Measurements from ENCODE around the gene PERM1.
"Not testable (repeated sequence)": the region's sequence is repeated elsewhere in the genome, so short reads cannot be mapped to it uniquely, and the experiment has no call there.

PERM1 gene

GRCh38 chr1:978069-978834 is 3.6 kb downstream of the PERM1 start:
- DNase-seq (ENCODE audit: low read depth) = no peak

DNA sequence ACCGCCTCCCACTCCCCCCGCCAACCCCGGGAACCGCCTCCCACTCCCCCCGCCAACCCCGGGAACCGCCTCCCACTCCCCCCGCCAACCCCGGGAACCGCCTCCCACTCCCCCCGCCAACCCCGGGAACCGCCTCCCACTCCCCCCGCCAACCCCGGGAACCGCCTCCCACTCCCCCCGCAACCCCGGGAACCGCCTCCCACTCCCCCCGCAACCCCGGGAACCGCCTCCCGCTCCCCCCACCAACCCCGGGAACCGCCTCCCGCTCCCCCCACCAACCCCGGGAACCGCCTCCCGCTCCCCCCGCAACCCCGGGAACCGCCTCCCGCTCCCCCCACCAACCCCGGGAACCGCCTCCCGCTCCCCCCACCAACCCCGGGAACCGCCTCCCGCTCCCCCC is 5.1 kb downstream of the PERM1 start:
- not testable (repeated sequence) for DNase-seq (ENCODE audit: low read depth)

- no peak for DNase-seq (ENCODE audit: low read depth)
These were observed 5.8 kb downstream of the PERM1 start for GRCh38 chr1:975896-976683.

GRCh38 chr1:975365-975764 is 6.5 kb downstream of the PERM1 start:
- no peak for DNase-seq (ENCODE audit: low read depth)

DNA sequence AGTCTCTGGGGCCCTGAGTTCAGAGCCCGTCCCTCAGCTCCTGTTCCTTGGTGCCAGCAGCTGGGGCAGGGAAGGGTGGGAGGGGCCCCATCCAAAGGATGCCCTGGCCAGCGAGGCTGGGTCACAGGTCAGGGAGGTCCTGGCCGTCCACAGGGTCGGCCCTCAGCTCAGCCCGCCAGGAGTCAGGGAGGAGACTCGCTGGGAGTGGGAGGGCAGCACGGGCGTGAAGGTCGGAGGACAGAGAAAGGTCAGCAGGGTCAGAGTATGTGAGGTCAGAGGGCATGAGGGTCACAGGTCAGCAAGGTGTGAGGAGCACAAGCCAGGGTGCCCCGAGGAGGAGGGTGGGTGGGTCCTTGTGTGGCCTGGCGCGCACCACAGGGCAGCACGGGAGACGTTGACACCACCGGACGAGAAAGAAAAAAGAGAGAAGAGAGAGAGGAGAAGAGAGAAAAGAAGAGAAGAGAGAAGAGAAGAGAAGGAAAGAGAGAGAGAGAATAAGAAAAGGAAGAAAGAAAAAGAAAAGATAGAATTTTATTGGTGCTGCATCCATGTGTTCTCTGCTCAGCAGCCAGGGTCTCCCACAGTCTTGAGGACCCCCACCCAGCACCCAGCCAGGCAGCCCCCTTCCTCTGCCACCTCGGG is 7.1 kb downstream of the PERM1 start:
- DNase-seq (ENCODE audit: low read depth) = no peak

DNA sequence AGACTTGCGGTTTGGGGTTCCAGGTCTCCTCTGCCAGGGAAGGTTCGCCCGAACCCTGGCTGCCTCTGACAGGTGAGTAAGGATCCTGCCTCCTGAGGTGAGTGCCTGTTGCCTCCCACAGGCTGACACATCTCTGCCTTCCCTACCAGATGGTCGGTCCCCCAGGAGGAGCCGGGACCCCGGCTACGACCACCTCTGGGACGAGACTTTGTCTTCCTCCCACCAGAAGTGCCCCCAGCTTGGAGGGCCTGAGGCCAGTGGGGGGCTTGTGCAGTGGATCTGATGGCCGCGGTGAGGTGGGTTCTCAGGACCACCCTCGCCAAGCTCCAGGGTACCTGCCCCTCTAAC is 7.6 kb downstream of the PERM1 start:
- no peak for DNase-seq (ENCODE audit: low read depth)

DNA sequence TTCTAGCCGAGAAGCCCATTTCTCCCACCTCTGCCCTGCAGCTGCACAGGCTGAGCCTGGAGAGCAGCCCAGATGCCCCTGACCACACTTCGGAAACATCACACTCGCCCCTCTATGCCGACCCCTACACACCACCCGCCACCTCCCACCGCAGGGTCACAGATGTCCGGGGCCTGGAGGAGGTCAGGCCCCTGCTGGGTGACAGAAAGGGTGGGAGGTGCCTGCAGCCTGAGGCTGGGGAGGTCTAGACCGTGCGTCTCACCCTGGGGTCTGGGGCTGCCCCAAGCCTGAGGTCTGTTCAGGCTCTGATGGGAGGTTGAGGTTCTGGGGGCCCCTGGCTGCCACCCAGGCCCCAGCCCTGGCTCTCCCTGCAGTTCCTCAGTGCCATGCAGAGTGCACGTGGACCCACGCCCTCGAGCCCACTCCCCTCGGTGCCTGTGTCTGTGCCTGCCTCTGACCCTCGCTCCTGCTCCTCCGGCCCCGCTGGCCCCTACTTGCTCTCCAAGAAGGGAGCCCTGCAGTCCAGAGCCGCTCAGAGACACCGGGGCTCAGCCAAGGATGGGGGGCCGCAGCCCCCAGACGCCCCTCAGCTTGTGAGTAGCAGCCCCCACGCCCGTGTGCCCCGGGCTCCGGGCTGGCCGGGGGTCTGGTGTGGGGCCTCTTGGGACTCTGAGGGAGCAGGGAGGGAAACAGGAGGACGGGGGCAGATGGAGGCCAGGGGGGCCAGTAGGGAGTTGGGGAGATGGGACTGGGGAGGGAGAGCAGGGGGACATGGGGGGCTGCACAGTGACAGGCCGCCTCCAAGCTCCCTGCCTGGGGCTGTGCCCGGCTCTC is 8.2 kb downstream of the PERM1 start:
- no peak for DNase-seq (ENCODE audit: low read depth)

DNA sequence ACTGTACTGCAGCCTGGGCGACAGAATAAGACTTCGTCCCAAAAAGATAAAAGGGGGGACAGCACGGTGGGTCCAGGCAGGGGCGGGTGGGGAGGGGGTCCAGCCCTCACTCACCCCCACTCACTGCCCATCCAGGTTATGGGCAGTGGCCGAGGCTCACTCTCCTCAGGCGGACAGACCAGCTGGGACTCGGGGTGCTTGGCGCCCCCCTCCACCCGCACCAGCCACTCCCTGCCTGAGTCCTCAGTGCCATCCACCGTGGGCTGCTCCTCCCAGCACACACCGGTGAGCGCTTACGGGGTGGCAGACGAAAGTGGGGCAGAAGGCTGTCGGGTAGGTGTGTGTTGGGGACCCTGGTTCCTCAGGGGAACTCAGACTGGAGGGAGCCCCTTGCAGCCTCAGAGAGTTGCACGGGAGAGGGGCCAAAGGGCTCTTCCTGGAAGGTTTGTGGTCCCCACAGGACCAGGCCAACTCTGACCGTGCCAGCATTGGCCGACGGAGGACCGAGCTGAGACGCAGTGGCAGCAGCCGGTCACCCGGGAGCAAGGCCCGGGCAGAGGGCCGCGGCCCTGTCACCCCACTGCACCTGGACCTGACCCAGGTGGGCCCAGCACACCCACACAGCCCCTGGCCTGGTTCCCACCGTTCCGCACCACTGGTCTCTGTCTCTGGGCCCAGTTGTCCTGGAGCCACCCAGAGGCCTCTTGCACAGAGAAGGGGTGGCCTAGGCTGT is 9.0 kb downstream of the PERM1 start:
- no peak for DNase-seq (ENCODE audit: low read depth)

DNA sequence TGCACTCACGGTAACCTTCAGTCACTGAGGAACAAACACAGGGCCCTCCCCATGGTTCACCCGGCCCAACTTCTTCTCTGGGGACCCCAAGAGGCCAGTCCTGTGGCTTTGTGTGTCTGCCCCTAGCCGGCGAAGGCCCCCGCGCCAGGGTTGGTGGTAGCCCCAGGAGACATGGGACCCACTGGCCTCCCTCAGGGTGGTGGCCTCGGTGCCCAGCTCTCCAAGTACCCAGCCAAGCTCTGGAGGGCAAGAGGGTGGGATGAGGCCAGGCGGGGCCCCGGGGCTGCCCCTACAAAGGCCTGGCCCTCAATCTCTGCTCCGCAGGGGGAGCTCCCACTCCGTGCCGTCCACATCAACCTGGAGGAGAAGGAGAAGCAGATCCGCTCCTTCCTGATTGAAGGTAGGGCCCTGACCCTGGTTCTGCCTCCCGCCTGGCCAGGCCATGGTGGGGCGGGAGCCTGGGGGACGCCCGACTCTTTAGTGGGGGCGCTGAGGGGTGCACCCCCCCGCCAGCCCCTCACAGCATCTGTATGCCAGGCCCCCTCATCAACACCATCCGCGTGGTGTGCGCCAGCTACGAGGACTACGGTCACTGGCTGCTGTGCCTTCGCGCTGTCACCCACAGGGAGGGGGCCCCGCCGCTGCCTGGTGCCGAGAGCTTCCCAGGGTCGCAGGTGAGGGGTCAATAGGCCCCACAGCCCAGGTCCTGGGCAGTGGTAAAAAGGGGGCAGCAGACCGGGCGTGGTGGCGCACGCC is 10.0 kb downstream of the PERM1 start:
- DNase-seq (ENCODE audit: low read depth) = no peak

DNA sequence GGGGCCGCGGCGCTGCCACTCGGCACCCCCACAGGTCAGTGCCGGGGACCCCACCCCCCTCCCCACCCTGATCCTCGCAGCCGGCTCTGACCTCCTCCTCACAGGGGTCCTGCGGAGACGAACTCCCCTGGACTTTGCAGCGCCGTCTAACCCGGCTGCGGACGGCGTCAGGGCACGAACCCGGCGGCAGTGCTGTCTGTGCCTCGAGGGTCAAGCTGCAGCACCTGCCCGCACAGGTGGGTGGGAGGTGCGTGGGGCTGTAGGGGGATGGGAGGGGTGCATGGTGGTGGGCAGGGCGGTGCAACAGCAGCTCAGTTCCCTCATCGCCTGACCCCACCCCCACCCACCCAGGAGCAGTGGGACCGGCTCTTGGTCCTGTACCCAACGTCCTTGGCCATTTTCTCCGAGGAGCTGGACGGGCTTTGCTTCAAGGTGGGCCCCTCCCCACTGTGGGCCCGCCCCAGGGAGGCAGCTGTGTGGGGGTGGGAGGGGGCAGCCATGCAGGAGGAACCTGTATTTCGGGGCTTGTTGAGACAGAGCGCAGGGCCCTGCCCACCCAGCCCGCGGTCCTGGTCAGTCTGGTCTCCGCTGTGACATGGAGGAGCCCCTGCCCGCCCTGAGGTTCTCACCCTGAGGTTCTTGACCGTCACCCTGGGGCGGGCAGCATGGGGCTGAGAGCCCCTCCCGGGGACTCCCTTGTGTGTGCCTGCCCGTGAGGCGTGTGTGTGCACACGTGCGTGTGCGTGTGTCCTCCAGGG is 10.7 kb downstream of the PERM1 start:
- no peak for DNase-seq (ENCODE audit: low read depth)

DNA sequence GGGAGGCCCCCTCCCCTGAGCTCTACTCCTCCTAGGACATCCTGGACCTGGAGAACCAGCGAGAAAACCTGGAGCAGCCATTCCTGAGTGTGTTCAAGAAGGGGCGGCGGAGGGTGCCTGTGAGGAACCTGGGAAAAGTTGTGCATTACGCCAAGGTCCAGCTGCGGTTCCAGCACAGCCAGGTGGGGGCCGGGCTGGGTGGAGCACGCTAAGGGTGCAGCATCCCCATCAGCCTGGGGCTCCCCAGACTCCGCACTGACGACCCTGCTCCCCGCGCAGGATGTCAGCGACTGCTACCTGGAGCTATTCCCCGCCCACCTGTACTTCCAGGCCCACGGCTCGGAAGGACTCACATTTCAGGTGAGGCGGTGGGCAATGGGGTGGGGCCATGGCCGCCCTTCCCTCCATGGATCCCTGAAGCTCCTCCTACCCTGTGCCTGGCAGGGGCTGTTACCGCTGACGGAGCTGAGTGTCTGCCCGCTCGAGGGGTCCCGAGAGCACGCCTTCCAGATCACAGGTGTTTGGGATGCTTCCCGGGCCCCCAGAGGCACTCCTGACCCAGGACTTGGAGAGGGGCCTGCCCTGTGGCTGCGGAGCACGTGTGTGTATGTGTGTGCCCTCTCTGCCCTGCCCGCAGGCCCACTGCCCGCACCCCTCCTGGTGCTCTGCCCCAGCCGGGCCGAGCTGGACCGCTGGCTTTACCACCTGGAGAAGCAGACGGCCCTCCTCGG is 11.5 kb downstream of the PERM1 start:
- DNase-seq (ENCODE audit: low read depth) = no peak

DNA sequence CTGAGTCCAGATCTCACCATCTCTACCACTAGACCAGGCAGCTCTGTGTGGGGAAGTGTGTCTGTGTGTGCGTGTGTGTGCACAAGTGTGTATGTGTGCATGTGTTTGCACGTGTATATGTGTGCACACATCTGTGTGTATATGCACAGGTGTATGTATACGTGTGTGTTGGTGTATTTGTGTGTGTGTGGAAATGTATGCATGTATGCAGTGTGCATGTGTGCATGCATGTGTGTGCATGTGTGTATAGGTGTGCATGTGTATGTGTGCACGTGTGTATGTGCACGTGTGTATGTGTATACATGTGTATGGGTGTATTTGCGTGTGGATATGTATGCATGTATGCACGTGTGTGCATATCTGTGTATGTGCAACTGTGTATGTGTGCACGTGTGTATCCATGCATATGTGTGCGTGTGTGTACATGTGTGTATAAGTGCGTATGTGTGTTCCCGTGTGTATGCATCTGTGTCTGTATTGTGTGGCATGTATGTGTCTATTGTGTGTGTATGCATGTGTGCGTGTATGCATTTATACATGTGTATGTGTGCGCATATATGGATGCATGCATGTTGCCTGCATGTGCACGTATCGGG is 12.5 kb downstream of the PERM1 start:
- no peak for DNase-seq (ENCODE audit: low read depth)

GRCh38 chr1:967466-968343 is 14.2 kb downstream of the PERM1 start:
- DNase-seq (ENCODE audit: low read depth) = no peak

- peak; percentile 65 for DNase-seq (ENCODE audit: low read depth)
These were observed 15.1 kb downstream of the PERM1 start for GRCh38 chr1:966704-967300.

GRCh38 chr1:966135-966703 is 15.7 kb downstream of the PERM1 start, which contains the start of gene PLEKHN1:
TSS of gene PLEKHN1 (plus strand) at chr1:966482. CDS start at chr1:966532, 50 bp downstream.
- no peak for DNase-seq (ENCODE audit: low read depth)

- DNase-seq (ENCODE audit: low read depth) = no peak
These were observed 16.3 kb downstream of the PERM1 start for GRCh38 chr1:965526-966134.

Data from stimulated activated CD8-positive, alpha-beta memory T cell treated with anti-CD3 and anti-CD28 coated beads, Interleukin-7, amount 100 ng/mL, for 24 hours (primary cell).